Measurements from ENCODE around the gene GSPT1.
"Not testable (repeated sequence)": the region's sequence is repeated elsewhere in the genome, so short reads cannot be mapped to it uniquely, and the experiment has no call there.

The GSPT1 gene

DNA sequence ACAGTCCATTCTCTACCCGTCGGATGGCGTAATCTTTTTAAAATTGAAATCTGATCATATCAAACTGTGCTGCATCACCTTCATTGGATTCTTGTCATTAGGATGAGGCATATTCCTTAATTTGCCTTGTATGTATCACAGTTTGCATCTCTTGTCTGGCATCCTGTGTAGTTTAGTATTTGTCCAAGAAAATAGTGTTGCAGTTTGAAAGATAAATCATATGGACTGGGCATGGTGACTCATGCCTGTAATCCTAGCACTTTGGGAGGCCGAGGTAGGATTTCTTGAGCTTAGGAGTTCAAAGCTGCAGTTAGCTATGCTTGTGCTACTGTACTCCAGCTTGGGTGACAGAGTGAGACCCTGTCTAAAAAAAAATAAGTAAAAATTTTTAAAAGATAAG is 58.6 kb downstream of the GSPT1 start:
- no peak for DNase-seq (ENCODE audit: low read depth)

DNA sequence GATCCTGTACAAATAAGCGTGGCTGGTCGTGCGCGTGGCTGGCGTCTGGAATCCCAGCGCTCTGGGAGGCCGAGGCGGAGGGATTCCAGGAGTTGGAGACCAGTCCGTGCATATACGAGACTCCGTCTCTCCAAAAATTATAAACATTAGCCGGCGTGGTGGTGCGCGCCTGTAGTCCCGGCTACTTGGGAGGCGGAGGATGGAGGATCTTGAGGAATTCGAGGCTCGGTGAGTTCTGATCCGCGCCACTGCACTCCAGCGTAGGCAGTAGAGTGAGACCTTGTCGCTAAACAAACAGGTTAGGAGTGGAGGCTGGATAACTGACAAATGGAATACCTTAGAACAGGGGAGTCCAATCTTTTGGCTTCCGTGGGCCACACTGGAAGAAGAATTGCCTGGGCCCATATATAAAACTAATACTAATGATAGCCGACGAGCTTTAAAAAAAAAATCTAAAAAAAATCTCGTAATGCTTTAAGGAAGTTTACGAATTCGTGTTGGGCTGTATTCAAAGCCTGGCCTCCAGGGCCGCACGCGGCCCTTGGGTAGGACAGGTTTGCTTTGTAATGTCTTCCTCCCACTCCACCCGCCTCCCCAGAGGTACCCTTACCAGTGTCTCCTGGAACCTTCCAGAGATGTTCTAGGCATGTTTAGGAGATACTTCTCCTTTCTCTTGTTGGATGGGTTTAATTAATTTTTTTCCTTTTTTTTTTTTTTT is 63.5 kb downstream of the GSPT1 start:
- no peak for DNase-seq (ENCODE audit: low read depth)

DNA sequence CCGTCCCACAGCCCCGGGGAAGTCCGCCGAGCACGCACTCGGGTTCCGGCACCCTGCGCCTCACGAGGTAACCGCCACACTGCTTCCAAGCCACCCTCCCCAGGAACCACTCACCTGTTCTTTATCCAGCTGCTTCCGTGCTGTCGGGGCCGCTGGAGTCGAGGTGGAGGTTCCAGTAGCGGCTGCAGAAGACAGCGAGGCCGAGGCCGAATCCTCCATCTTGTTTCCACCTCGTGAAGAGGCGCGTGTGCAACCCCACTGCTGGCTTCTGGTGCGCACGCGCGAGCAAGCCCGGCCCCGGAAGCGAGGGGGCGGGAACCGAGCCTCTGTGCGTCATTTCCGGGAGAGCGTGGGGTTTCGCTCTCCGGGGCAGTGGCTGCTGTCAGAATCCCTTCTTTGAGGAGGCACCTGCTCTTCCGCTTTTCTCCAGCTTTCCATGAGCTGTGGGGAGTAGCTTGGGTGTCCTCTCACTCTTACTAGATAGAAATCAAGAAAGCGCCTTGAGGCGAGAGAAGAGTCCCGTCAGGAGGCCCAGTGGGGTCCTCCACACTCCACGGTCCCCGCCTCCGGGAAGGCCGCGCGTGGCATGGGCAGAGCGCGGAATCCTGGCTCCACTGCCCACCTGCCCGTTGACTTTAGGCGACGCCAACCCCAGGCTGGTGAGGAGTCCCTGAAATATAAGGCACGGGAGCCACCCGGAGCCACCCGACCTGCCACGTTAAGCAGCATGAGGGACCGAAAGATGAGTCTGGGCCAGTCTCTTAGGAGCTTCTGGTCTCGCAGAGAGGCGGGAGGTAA is 64.3 kb downstream of the GSPT1 start, which contains the start of gene RSL1D1:
Gene RSL1D1, minus strand, starts transcription at position 249 of the 798 bp plus-strand sequence. Its CDS starts 30 bp downstream, at position 219.
- peak; percentile 71 for DNase-seq (ENCODE audit: low read depth)

DNA sequence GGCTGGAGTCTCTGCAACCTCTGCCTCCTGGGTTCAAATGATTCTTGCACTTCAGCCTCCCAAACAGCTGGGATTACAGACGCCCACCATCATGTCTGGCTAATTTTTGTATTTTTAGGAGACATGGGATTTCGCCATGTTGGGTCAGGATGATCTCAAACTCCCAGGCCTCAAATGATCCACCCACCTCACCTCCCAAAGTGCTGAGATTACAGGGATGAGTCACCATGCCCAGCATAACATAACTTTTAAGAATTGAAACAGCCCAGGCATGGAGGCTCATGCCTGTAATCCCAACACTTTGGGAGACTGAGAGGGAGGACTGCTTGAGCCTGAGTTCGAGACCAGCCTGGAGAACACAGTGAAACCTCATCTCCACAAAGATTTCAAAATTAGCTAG is 66.9 kb downstream of the GSPT1 start:
- DNase-seq (ENCODE audit: low read depth) = no peak

DNA sequence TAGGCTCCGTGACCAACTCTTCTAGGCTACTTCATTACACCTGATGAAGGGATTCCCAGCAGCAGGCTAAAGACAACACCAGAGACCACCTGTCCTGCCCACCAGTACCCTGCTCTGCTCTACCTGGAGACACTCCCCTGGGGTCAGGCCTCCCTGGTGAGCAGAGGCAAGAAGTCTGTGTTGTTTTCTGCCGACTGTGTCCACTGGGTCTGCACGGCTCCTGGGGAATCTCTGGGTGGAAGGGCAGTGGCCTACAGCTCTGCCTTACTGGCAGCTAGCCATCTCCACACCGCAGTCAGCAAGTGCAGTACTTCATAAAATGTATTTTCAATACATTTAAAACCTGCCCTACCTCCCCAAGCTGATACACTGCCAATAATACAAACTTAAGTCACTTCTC is 71.3 kb downstream of the GSPT1 start:
- no peak for DNase-seq (ENCODE audit: low read depth)

DNA sequence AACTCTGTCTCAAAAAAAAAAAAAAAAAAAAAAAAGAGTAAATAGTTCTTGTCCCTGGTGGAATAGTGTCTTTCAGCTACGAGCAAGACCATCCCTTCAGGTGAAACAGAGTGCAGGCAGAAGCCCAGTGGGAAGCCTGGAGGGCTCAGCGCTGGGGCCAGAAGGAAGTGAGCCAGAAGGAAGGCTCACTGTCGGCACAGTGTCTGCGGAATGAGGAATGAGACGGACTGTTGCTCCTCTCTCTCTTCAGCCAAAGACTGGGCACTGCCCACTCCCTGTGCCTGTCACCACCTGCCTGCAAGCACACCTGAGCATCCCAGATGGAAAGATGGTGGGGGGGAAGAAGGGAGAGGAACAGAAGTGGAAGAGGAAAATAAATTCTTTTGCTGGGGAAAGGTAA is 71.9 kb downstream of the GSPT1 start:
- no peak for DNase-seq (ENCODE audit: low read depth)

DNA sequence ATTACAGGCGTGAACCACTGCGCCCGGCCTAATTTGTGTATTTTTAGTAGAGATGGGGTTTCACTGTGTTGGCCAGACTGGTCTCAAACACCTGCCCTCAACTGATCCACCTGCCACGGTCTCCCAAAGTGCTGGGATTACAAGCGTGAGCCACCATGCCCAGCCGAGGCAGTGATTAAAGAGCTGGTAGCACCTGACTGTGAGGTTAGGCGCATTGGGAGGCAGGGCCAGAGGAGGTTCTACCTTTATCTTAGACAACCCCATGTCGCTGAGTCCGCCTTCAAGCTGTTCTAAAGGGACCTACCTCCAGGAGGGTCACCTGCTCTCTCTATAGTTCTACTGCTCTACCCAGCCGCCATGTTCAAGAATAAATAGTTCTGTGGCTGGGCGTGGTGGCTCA is 72.5 kb downstream of the GSPT1 start:
- DNase-seq (ENCODE audit: low read depth) = no peak

DNA sequence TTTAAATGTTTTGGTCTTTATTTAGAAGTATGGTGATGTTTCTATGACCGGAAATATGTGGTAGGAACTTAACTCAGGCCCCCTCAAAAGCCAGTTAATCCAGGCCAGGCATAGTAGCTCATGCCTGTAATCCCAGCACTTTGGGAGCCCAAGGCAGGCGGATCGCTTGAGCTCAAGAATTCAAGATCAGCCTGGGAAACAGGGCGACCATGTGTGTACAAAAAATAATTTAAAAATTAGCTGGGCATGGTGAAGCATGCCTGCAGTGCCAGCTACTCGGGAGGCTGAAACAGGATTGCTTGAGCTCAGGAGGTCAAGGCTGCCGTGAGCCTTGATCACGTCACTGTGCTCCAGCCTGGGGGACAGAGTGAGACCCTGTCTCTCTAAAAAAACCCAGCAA is 74.7 kb downstream of the GSPT1 start:
- no peak for DNase-seq (ENCODE audit: low read depth)

DNA sequence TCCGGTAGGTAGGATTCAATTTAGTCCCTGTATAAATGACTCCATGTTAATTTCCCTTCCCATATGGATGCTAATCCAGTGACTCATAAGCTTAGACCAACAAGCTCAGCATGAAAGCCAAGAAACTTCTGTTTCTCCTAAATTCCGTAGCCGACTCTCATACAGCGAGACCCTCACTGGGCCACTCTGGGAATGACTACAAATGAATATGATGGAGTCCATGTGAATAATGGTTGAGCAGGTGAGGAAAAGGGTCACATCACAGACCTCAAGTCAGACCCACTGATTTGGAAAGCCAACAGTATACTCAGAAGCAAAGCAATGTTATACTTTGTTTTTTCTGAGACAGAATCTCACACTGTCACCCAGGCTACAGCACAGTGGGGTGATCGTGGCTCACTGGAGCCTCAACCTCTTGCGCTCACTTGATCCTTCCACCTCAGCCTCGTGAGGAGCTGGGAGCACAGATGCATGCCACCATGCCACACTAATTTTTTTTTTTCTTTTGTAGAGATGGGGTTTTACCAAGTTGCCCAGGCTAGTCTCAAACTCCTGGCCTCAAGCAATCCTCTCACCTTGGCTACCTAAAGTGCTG is 79.0 kb downstream of the GSPT1 start:
- peak; percentile 75 for DNase-seq (ENCODE audit: low read depth)

DNA sequence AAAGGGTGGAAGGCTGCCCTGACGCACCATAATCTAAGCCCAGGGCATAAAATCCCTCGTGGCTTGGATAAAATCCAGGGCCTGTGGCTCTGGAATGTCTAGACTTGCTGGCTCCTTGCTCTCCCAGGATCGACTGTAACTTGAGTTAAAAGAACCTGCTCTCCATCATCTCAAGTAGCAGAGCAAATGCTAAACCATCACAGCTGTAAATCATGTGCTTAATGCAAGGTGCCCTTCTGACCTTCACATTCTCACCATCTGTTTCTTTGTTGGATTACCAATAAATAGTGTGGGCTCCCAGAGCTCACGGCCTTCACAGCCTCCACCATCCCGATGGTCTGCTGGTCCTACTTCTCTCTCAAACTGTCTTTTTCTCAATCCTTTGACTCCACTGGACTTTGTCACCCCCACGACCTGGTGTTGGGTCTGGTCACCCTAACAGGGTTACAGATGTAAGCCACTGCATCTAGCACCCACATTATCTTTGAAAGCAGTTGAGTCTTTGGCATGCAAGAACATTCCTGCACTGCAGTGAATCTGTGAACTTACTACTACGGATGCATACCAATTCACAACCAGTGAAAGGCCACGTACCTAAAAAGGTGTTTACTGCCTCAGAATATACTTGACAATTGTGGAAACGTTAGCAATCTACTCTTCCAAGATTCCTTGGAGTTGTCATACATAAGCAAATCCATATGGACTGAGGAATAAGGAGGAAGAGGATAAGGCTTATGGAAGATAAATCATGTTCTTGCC is 79.7 kb downstream of the GSPT1 start:
- no peak for DNase-seq (ENCODE audit: low read depth)

DNA sequence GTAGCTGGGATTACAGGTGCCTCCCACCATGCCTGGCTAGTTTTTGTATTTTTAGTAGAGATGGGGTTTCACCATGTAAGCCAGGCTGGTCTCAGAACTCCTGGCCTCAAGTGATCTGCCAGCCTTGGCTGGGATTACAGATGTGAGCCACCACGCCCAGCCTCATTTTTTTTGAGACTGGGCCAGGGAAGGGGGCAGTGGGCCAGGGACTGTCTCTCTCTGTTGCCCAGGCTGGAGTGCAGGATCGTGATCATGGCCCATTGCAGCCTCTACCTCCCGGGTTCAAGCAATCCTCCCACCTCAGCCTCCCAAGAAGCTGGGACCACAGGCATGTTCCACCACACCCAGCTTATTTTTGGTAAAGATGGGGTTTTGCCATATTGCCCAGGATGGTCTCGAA is 80.4 kb downstream of the GSPT1 start:
- DNase-seq (ENCODE audit: low read depth) = no peak

DNA sequence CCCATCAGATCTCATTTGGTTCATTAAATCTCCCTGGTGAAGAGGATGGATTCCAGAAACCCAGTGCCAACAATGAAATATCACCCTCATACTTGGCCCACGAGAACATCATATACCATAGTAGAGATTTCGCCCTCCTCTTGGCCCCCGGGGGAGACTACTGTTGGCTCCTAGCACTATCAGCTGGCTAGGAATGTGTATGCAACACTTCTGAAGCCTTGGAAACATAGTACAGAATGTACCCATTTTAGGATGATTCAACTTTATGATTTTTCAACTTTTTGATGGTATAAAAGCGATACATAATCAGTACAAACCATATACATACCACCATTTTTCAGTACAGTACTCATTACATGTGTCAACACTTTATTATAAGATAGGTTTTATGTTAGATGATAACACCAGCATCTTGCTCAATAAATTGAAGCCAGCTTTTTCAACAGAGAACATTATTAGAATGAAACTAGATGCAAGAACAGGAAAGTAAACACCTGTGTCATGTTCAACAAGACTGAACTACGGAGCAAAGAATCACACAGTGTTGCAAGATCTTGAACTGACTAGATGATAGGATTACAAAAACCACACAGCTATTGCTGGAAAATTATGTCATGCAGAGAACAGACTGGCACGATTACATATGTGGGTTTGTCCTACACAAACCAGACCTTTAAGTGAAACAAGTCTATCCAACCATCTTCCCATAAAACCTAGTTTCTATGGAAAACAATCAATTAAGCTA is 81.6 kb downstream of the GSPT1 start:
- DNase-seq (ENCODE audit: low read depth) = peak; percentile 79

DNA sequence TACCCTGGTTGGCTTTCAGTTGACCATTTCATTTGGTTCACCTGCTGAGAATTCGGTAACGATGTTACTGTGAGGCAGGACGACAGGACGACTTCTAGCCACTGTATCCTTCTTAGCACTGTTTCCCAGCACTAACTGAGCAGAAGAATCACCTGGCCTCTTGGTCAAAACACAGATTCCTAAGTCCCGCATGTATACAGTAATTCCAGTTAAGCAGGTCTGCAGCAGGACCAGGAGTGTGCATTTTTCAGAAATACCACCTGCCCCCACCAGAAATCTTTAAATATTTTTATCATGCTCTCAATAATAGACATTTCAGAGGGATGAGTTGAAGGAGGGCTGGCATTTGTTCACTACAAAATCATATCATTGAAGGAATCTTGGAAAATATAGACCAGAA is 87.1 kb downstream of the GSPT1 start:
- DNase-seq (ENCODE audit: low read depth) = no peak

DNA sequence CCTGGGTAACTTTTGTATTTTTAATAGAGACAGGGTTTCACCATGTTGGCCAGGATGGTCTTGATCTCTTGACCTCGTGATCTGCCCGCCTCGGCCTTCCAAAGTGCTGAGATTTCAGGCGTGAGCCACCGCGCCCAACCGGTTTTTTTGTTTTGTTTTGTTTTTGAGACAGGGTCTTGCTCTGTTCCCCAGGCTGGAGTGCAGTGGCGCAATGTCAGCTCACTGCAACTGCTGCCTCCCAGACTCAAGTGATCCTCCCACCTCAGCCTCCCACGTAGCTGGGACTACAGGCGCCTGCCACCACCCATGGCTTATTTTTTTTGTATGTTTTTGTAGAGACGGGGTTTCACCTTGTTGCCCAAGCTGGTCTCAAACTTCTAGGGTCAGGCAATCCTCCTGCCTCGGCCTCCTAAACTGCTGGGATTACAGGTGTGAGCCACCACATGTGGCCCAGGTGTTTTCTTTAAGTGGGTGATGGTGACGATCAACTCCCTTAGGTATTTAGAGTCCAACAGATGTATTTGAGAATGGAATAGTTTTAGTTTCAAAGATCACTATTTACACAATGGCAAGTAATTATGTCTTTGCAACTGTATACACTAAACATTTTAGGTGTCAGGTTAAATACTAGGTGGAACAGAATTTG is 90.1 kb downstream of the GSPT1 start:
- not testable (repeated sequence) for DNase-seq (ENCODE audit: low read depth)

DNA sequence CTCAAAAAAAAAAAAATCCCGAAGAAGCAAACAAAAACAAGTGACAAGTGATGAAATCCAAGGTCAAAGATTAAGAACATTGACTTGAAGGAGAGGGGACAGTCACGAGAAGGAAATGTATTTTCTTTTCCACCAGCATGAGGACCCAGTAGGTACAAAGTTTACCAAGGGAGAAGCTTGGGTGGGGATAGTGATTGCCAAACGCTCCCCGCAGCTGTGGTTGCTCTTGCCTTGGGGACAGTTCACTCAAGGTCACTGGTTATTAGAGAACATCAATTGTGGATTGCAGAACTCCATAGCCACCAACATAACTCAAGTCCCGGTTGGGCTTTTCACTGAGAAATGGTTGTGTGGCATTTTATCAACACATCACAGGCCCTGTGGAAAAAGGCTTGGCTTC is 91.4 kb downstream of the GSPT1 start:
- DNase-seq (ENCODE audit: low read depth) = no peak

DNA sequence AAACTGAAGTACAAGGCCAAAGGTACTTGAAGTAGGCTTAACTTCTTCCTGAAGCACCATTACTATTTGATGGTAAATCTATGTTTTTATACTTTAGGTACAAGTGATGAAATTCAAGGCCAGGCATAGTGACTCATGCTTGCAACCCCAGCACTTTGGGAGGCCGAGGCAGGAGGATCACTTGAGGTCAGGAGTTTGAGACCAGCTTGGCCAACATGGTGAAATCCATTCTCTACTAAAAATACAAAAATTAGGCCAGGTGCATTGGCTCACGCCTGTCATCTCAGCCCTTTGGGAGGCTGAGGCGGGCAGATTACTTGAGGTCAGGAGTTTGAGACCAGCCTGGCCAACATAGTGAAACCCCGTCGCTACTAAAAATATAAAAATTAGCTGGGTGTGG is 92.1 kb downstream of the GSPT1 start:
- not testable (repeated sequence) for DNase-seq (ENCODE audit: low read depth)

DNA sequence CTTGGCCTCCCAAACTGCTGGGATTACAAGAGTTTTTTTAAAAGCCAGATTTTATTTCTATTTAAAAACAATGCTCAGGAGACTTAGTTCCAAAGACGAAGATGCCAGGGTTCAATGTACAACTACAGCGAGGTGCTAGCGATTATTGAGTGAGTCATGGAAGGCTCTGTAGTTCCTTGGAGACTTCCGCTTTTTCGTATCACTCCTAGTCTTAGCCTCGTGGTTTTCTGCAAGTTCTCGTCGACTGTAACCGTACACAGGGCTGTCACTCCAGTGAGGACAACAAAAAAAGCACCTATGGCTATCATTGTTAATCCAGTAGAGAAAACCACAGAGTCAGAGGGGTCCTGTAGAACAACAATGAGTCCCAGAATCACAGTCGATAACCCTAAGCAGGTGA is 96.0 kb downstream of the GSPT1 start:
- DNase-seq (ENCODE audit: low read depth) = no peak

DNA sequence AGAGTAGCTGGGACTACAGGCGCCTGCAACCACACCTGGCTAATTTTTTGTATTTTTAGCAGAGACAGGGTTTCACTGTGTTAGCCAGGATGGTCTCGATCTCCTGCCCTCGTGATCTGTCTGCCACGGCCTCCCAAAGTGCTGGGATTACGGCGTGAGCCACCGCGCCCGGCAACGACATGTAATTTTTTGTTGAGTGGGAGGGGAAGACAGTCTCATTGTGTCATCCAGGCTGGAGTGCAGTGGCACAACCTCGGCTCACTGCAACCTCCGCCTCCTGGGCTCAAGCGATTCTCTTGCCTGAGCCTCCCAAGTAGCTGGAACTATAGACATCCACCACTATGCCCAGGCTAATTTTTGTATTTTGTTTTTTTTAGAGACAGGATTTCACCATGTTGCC is 96.8 kb downstream of the GSPT1 start:
- not testable (repeated sequence) for DNase-seq (ENCODE audit: low read depth)

Data from non-pigmented ciliary epithelial cell (primary cell).